Astrocyte of the spinal cord (primary cell): ENCODE measurements around the gene RND1.
"Not testable (repeated sequence)": the region's sequence is repeated elsewhere in the genome, so short reads cannot be mapped to it uniquely, and the experiment has no call there.

Source experiments
- DNase-seq: peaks from one replicate; pipeline ENCODE4 v3.0.0; 2011; ENCODE audit warnings: low read depth, low spot score
- H3K4me3 ChIP-seq: 2 replicates; pipeline ENCODE4 v1.5.1; 2011; ENCODE audit warnings: low read depth, mild to moderate bottlenecking, low read length, moderate library complexity
- in situ Hi-C: cut with HindIII; loops from 2 replicates; pipeline ENCODE4 v1.10.0; 2017; ENCODE audit warnings: low sequenced_read_pairs
- TF ChIP-seq, protein P1 (sequence below): IDR thresholded peaks from 2 replicates; pipeline ENCODE4 v1.5.1; 2012; ENCODE audit warnings: low read depth, mild to moderate bottlenecking, low read length, inconsistent platforms

RND1 gene

DNA sequence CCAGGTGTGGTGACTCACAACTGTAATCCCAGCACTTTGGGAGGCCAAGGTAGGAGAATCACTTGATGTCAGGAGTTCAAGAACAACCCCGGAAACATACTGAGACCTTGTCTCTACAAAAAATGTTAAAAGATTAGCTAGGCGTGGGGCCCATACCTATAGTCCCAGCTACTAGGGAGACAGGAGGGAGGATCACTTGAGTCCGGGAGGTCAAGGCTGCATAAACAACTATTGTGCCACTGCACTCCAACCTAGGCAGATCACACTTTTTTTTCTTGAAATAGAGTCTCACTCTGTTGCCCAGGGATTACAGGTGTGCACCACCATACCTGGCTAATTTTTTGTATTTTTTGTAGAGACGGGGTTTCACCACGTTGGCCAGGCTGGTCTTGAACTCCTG, 6.1 kb downstream of the RND1 start:
- TF ChIP-seq, protein P1, sequence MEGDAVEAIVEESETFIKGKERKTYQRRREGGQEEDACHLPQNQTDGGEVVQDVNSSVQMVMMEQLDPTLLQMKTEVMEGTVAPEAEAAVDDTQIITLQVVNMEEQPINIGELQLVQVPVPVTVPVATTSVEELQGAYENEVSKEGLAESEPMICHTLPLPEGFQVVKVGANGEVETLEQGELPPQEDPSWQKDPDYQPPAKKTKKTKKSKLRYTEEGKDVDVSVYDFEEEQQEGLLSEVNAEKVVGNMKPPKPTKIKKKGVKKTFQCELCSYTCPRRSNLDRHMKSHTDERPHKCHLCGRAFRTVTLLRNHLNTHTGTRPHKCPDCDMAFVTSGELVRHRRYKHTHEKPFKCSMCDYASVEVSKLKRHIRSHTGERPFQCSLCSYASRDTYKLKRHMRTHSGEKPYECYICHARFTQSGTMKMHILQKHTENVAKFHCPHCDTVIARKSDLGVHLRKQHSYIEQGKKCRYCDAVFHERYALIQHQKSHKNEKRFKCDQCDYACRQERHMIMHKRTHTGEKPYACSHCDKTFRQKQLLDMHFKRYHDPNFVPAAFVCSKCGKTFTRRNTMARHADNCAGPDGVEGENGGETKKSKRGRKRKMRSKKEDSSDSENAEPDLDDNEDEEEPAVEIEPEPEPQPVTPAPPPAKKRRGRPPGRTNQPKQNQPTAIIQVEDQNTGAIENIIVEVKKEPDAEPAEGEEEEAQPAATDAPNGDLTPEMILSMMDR: no peak
- in situ Hi-C loops: no loop called here
- no peak for DNase-seq
- H3K4me3 ChIP-seq: no peak overlapping the region

DNA sequence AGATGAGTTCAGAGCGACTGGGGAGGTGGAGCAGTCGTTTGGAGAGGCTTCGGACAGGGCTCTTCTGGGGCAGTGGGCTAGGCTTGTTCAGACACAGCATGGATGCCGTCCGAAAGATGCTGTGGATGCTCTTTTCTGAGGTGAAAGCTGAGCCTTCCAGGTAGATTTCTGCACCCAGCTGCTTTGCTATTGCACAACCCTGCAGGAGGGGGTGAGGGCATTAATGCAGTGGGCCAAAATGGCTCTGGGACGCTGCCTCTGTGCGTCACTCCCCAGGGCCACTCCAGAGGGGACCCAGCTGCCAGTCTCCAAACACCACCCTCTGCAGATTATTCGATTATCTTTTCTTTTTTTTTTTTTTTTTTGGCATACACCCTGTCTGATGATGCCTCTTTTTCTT, 7.6 kb downstream of the RND1 start:
- H3K4me3 ChIP-seq: no peak overlapping the region
- DNase-seq: no peak
- TF ChIP-seq, protein P1: no peak
- in situ Hi-C loops: no loop called here

DNA sequence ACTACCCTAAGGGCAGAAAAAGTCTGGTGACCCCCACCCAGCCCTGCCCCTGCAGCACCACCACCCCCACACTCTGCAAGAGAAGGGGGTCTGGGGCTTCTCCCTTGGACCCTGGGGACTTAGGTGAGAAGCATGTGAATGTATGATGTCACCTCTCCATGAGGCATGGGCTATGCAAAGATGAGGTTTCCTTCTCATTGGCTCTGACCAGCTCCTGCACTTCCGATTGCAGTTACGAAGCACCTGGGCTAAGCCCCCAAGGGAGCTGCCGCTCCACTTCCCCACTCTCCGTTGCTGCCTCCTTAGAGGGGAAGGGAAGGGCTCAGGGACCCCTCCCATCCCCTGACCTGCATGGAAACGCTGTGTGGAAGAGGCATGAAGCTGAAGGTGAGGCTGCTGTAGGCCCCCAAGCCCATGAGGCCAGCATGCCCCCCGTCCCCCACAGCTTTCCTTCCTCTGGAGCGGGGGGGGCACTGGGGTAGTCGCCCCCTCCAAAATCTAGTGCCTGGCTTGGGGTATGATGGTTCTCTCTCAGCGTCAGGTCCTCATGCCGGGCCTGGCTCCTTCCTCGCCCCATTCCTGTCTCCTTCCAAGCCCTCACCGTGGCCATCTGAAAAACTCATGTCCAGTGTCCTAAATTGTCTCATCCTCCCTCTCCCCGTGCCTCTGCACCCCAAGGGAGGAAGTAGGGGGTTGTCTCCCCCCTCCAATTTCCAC, 8.2 kb downstream of the RND1 start:
- TF ChIP-seq, protein P1: no peak
- in situ Hi-C loops: no loop called here
- DNase-seq: no peak
- no peak overlapping the region for H3K4me3 ChIP-seq

DNA sequence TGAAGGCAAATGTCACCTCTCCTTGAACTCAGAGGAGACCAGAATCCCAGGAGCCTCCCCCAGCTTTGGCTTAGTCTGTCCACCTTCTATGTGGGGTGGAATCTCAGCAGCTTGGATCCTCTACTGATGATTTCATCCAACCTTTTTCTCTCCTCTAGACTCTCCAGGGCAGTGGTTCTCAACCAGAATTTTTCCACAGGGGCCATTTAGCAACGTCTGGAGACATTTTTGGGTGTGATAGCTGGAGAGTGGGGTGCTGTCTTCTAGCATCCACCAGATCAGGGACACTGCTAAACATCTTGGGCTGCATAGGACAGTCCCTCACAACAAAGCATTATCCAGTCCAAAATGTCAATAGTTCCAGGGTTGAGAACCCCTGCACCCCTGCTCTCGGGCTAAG, 9.3 kb downstream of the RND1 start:
- H3K4me3 ChIP-seq: no peak overlapping the region
- no peak for DNase-seq
- in situ Hi-C loops: no loop called here
- TF ChIP-seq, protein P1: no peak

DNA sequence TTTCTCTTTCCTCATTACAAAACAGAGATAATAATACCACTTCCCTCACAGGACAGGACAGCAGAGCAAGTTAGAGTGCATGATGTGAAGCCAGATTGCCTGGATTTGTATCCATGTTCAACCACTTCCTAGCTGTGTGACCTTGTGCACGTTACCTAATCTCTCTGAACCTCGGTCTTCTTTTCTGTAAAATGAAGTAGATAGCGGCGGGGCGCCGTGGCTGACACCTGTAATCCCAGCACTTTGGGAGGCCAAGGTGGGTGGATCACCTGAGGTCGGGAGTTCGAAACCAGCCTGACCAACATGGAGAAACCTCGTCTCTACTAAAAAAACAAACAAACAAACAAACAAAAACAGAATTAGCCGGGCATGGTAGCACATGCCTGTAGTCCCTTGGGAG, 10.7 kb downstream of the RND1 start:
- DNase-seq, in situ Hi-C loops, H3K4me3 ChIP-seq: not testable (repeated sequence)

DNA sequence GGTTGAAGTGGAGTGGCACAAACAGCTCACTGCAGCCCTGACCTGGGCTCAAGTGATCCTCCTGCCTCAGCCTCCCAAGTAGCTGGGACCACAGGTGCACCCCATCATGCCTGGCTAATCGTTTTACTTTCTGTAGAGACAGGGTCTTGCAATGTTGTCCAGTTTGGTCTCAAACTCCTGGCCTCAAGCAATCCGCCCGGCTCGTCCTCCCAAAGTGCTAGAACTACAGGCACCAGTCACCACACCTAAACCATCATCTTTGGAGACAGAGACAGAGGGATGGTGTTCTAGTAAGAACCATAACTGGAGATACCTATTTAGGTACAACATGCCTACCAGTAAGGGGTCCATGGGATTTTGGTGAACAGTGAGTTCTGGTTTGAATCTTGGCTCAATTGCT, 11.2 kb downstream of the RND1 start:
- no peak for DNase-seq
- no peak overlapping the region for H3K4me3 ChIP-seq
- in situ Hi-C loops: no loop called here
- TF ChIP-seq, protein P1: no peak

DNA sequence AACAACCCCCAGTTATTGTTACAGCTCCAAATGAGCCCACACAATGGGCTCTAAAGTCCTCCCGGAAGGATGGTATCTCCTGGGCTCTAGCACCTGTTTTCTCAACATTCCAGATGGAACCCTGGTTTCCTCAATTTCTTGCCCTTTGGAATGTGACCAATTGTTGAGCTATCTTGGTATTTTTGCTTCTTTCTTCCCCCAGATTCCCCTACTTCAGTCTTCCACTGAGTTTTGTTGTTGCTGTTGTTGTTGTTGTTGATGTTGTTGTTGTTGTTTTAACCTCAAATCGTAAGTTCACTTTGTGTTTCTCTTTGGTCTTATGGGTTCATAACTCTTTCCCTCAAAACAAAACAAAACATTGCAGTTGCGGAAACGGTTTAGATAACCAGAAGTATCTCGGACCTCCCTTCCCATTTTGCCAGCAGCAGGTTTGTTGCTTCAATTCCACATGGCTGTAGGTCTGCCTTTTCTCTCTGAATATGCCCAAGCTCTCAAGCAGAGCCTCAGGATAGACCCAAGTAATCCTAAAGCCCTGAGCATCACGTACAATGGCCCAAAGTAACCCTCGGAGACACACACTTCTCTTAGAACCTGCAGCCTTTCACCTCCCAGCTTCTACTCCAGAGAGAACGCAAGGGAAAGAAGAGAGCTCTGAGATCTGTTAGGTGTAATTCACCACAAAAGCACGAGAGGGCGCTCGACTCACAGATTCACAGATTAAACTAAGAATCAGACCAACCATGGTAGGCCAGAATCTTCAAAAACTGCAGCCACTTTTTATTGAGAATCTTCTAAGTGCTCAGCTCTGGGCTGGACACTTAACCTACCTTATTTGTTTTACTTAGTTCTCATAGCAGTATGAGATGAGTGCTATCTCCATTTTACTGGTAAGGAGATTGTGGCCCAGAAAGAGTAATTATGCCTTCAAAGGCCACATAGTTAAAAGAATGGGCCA, 12.7 kb downstream of the RND1 start:
- peak overlapping the region; percentile 99 for H3K4me3 ChIP-seq
- in situ Hi-C loops: no loop called here
- peak; percentile 93 for DNase-seq
- TF ChIP-seq, protein P1: peak; percentile 69
